GM12874 (cell line): ENCODE measurements around the gene MRAP.

Experiments
- CTCF ChIP-seq: IDR thresholded peaks from 2 replicates; pipeline ENCODE4 v1.5.1; 2011; ENCODE audit warnings: low read depth, mild to moderate bottlenecking, control low read depth, low read length, moderate library complexity; ENCODE audit not compliant: insufficient read depth

MRAP gene

GRCh38 chr21:32351428-32351827 is 52.8 kb downstream of the MRAP start:
- no peak for TF ChIP-seq CTCF

GRCh38 chr21:32352526-32352925 is 53.9 kb downstream of the MRAP start:
- no peak for TF ChIP-seq CTCF

GRCh38 chr21:32353002-32353711 is 54.5 kb downstream of the MRAP start:
- no peak for TF ChIP-seq CTCF

GRCh38 chr21:32356874-32357395 is 58.3 kb downstream of the MRAP start:
- TF ChIP-seq CTCF: no peak

GRCh38 chr21:32359719-32360260 is 61.1 kb downstream of the MRAP start:
- TF ChIP-seq CTCF: no peak

GRCh38 chr21:32360401-32360975 is 61.8 kb downstream of the MRAP start:
- no peak for TF ChIP-seq CTCF
